A549 (cell line): ENCODE measurements around the gene CDK14.

ENCODE experiments used
- BHLHE40 ChIP-seq: IDR thresholded peaks from 2 replicates; pipeline ENCODE4 v1.6.1; 2012; ENCODE audit warnings: low read depth, low read length, inconsistent platforms
- CEBPB ChIP-seq, 2 experiments: fragments of >200 bp in 1 of 2; sonication (Bioruptor Twin) in 1 of 2; formaldehyde crosslinking in 1 of 2; IDR thresholded peaks; 2 replicates each; pipeline ENCODE4 v1.6.1; 2012 to 2016
- CTCF ChIP-seq: fragments of >200 bp; sonication (Bioruptor Twin); formaldehyde crosslinking; IDR thresholded peaks from 3 replicates; pipeline ENCODE4 v1.5.1; 2016
- EP300 ChIP-seq, 2 experiments: fragments of >200 bp; sonication (Bioruptor Twin); formaldehyde crosslinking; IDR thresholded peaks; 2 replicates in 1 of 2; 3 replicates in 1 of 2; pipeline ENCODE4 v1.6.1; 2016 to 2017
- JUN ChIP-seq, 2 experiments: fragments of >200 bp; sonication (Bioruptor Twin); formaldehyde crosslinking; IDR thresholded peaks; 2 replicates in 1 of 2; 3 replicates in 1 of 2; pipeline ENCODE4 v1.6.1; 2016 to 2017
- POLR2A ChIP-seq: IDR thresholded peaks from 2 replicates; pipeline ENCODE4 v1.6.1; 2012; ENCODE audit warnings: mild to moderate bottlenecking, low read length
- RAD21 ChIP-seq, 2 experiments: fragments of >200 bp in 1 of 2; sonication (Bioruptor Twin) in 1 of 2; formaldehyde crosslinking in 1 of 2; IDR thresholded peaks in 1 of 2; conservative IDR thresholded peaks in 1 of 2; 2 replicates in 1 of 2; 3 replicates in 1 of 2; pipeline ENCODE4 v1.6.1; 2012 to 2018; ENCODE audit warnings: inconsistent platforms in 1 of 2
- RARB ChIP-seq: fragments of 250-450 bp; sonication (Bioruptor Pico); IDR thresholded peaks from 2 replicates; pipeline ENCODE4 v1.8.0; 2021; ENCODE audit warnings: mild to moderate bottlenecking, moderate library complexity
- RFX5 ChIP-seq: fragments of 450-650 bp; IDR thresholded peaks from 2 replicates; pipeline ENCODE4 v1.7.1; 2014; ENCODE audit warnings: antibody characterized with exemption, mild to moderate bottlenecking, moderate library complexity
- RNF2 ChIP-seq: fragments of 200-600 bp; sonication (generic); IDR thresholded peaks from 2 replicates; pipeline ENCODE4 v1.6.1; 2016; ENCODE audit warnings: low read depth, mild to moderate bottlenecking, antibody characterized with exemption, moderate library complexity, borderline replicate concordance
- TP53 ChIP-seq: fragments of 250-450 bp; sonication (Bioruptor Pico); IDR thresholded peaks from 2 replicates; pipeline ENCODE4 v1.5.0; 2021; ENCODE audit warnings: mild to moderate bottlenecking, moderate library complexity
- TF ChIP-seq, protein P1 (sequence below): IDR thresholded peaks from 2 replicates; pipeline ENCODE4 v1.6.1; 2012
- TF ChIP-seq, protein P2 (sequence below): fragments of 450-650 bp; IDR thresholded peaks from 2 replicates; pipeline ENCODE4 v1.6.1; 2014; ENCODE audit warnings: antibody characterized with exemption

GRCh38 chr7:91185771-91186170 is 589.6 kb downstream of the CDK14 start:
- TF ChIP-seq BHLHE40, result no peak
- no peak for TF ChIP-seq CTCF
- TF ChIP-seq, protein P1, sequence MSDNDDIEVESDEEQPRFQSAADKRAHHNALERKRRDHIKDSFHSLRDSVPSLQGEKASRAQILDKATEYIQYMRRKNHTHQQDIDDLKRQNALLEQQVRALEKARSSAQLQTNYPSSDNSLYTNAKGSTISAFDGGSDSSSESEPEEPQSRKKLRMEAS, result no peak
- TF ChIP-seq RARB (CRISPR knock-in tag), result no peak
- TF ChIP-seq CEBPB (IDR thresholded peaks at IDR 0.05), result no peak
- TF ChIP-seq RAD21 (conservative IDR thresholded peaks at IDR 0.05 in 1 of 2, IDR thresholded peaks at IDR 0.05 in 1 of 2), result no peak
- TF ChIP-seq POLR2A, result no peak
- TF ChIP-seq, protein P2, sequence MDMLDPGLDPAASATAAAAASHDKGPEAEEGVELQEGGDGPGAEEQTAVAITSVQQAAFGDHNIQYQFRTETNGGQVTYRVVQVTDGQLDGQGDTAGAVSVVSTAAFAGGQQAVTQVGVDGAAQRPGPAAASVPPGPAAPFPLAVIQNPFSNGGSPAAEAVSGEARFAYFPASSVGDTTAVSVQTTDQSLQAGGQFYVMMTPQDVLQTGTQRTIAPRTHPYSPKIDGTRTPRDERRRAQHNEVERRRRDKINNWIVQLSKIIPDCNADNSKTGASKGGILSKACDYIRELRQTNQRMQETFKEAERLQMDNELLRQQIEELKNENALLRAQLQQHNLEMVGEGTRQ, result no peak
- no peak for TF ChIP-seq JUN (IDR thresholded peaks at IDR 0.05)
- TF ChIP-seq RFX5, result no peak
- no peak for TF ChIP-seq TP53 (CRISPR knock-in tag)
- no peak for TF ChIP-seq EP300 (IDR thresholded peaks at IDR 0.05)
- no peak for TF ChIP-seq RNF2
